H9 (cell line): ENCODE measurements around the gene LARP6. TPM values are rescaled to one million over a fixed set of nuclear protein-coding genes. Genes with fewer than 3 reads are reported as not detected.

Experiments
- DNase-seq: peaks from one replicate; pipeline ENCODE4 v3.0.0-alpha.2; 2017
- H2AFZ ChIP-seq: one replicate; pipeline ENCODE4 v1.6.1; 2013; ENCODE audit warnings: mild to moderate bottlenecking, low read length, control low read depth, moderate library complexity
- H2AK5ac ChIP-seq: 2 replicates; pipeline ENCODE4 v1.6.1; 2013; ENCODE audit warnings: low read length, control low read depth, mixed read lengths; ENCODE audit not compliant: insufficient read length
- H2BK120ac ChIP-seq: one replicate; pipeline ENCODE4 v1.6.1; 2013; ENCODE audit warnings: low read depth, mild to moderate bottlenecking, low read length, control low read depth, inconsistent platforms; ENCODE audit not compliant: poor library complexity, severe bottlenecking
- H2BK12ac ChIP-seq: 2 replicates; pipeline ENCODE4 v1.6.1; 2013; ENCODE audit warnings: low read length, control low read depth, mixed read lengths, low read depth; ENCODE audit not compliant: insufficient read length
- H2BK15ac ChIP-seq: 2 replicates; pipeline ENCODE4 v1.6.1; 2013; ENCODE audit warnings: low read depth, low read length, control low read depth
- H2BK20ac ChIP-seq: one replicate; pipeline ENCODE4 v1.6.1; 2013; ENCODE audit warnings: low read depth, mild to moderate bottlenecking, low read length, control low read depth, inconsistent platforms; ENCODE audit not compliant: poor library complexity, severe bottlenecking
- H2BK5ac ChIP-seq: 2 replicates; pipeline ENCODE4 v1.6.1; 2013; ENCODE audit warnings: low read length, control low read depth, mixed read lengths; ENCODE audit not compliant: insufficient read length
- H3K14ac ChIP-seq: 2 replicates; pipeline ENCODE4 v1.6.1; 2013; ENCODE audit warnings: low read length, control low read depth; ENCODE audit not compliant: insufficient read depth
- H3K18ac ChIP-seq: 2 replicates; pipeline ENCODE4 v1.6.1; 2013; ENCODE audit warnings: low read depth, mild to moderate bottlenecking, mixed read lengths, low read length, control low read depth; ENCODE audit not compliant: insufficient read length
- H3K23ac ChIP-seq: 2 replicates; pipeline ENCODE4 v1.6.1; 2013; ENCODE audit warnings: low read length, control low read depth, mixed read lengths, low read depth; ENCODE audit not compliant: insufficient read length
- H3K23me2 ChIP-seq: 2 replicates; pipeline ENCODE4 v1.6.1; 2013; ENCODE audit warnings: low read depth, mild to moderate bottlenecking, mixed read lengths, low read length, control low read depth; ENCODE audit not compliant: insufficient read length, poor library complexity, severe bottlenecking
- H3K27ac ChIP-seq: 2 replicates; pipeline ENCODE4 v1.5.1; 2013; ENCODE audit warnings: low read length, control low read depth, mixed read lengths, low read depth; ENCODE audit not compliant: insufficient read length
- H3K27me3 ChIP-seq: 2 replicates; pipeline ENCODE4 v1.6.1; 2013; ENCODE audit warnings: low read length, control low read depth, inconsistent platforms; ENCODE audit not compliant: insufficient read depth
- H3K4ac ChIP-seq: 2 replicates; pipeline ENCODE4 v1.6.1; 2013; ENCODE audit warnings: low read depth, mild to moderate bottlenecking, control low read depth, inconsistent platforms, low read length, moderate library complexity
- H3K4me1 ChIP-seq: 2 replicates; pipeline ENCODE4 v1.6.1; 2013; ENCODE audit warnings: low read length, control low read depth, inconsistent platforms; ENCODE audit not compliant: insufficient read depth
- H3K4me2 ChIP-seq: 2 replicates; pipeline ENCODE4 v1.6.1; 2013; ENCODE audit warnings: low read length, control low read depth, mixed read lengths; ENCODE audit not compliant: insufficient read length, insufficient read depth
- H3K56ac ChIP-seq: 2 replicates; pipeline ENCODE4 v1.6.1; 2013; ENCODE audit warnings: low read depth, mild to moderate bottlenecking, mixed read lengths, low read length, control low read depth; ENCODE audit not compliant: insufficient read length
- H3K79me1 ChIP-seq: 2 replicates; pipeline ENCODE4 v1.6.1; 2013; ENCODE audit warnings: low read depth, mild to moderate bottlenecking, moderate library complexity, low read length, control low read depth, inconsistent platforms; ENCODE audit not compliant: insufficient read depth, poor library complexity, severe bottlenecking
- H3K79me2 ChIP-seq: 2 replicates; pipeline ENCODE4 v1.6.1; 2013; ENCODE audit warnings: low read length, control low read depth, inconsistent platforms; ENCODE audit not compliant: insufficient read depth
- H3K9ac ChIP-seq: 2 replicates; pipeline ENCODE4 v1.6.1; 2013; ENCODE audit warnings: low read length, control low read depth, mixed read lengths; ENCODE audit not compliant: insufficient read length; ENCODE audit errors: extremely low read depth
- H3K9me3 ChIP-seq: one replicate; pipeline ENCODE4 v1.6.1; 2013; ENCODE audit warnings: low read depth, low read length, inconsistent platforms; ENCODE audit not compliant: control insufficient read depth
- H3T11ph ChIP-seq: one replicate; pipeline ENCODE4 v1.6.1; 2013; ENCODE audit warnings: mild to moderate bottlenecking, low read length, control low read depth, inconsistent platforms
- H4K20me1 ChIP-seq: one replicate; pipeline ENCODE4 v1.6.1; 2013; ENCODE audit not compliant: control insufficient read depth, insufficient read length, insufficient read depth
- H4K5ac ChIP-seq: 2 replicates; pipeline ENCODE4 v1.6.1; 2013; ENCODE audit warnings: low read depth, mild to moderate bottlenecking, mixed read lengths, low read length, control low read depth; ENCODE audit not compliant: insufficient read length
- H4K8ac ChIP-seq: replicated peaks from 2 replicates; pipeline ENCODE4 v1.6.1; 2013; ENCODE audit warnings: low read length, control low read depth, mixed read lengths, low read depth; ENCODE audit not compliant: insufficient read length
- H4K91ac ChIP-seq: 2 replicates; pipeline ENCODE4 v1.6.1; 2013; ENCODE audit warnings: low read depth, mild to moderate bottlenecking, moderate library complexity, mixed read lengths, low read length, control low read depth; ENCODE audit not compliant: insufficient read length
- H3K27ac Mint-ChIP-seq, 3 experiments: 2 replicates in 2 of 3; 3 replicates in 1 of 3; pipeline ENCODE4 v1.8.0; 2020 to 2021; ENCODE audit warnings: mixed read lengths in 3 of 3, mild to moderate bottlenecking in 1 of 3, moderate library complexity in 1 of 3
- H3K27me3 Mint-ChIP-seq: 2 replicates; pipeline ENCODE4 v1.8.0; 2021; ENCODE audit warnings: low read depth, mild to moderate bottlenecking, moderate library complexity, mixed read lengths
- H3K36me3 Mint-ChIP-seq, 3 experiments: 2 replicates in 2 of 3; 3 replicates in 1 of 3; pipeline ENCODE4 v1.8.0; 2020 to 2021; ENCODE audit warnings: low read depth in 3 of 3, mixed read lengths in 3 of 3; ENCODE audit not compliant: insufficient read depth in 1 of 3
- H3K4me1 Mint-ChIP-seq, 2 experiments: 2 replicates each; pipeline ENCODE4 v1.8.0; 2020; ENCODE audit warnings: mixed read lengths in 2 of 2
- H3K4me3 Mint-ChIP-seq, 2 experiments: 2 replicates in 1 of 2; 3 replicates in 1 of 2; pipeline ENCODE4 v1.8.0; 2020 to 2021; ENCODE audit warnings: mild to moderate bottlenecking in 2 of 2, mixed read lengths in 2 of 2, moderate library complexity in 1 of 2
- H3K9me3 Mint-ChIP-seq, 2 experiments: 2 replicates in 1 of 2; 3 replicates in 1 of 2; pipeline ENCODE4 v1.8.0; 2020; ENCODE audit warnings: mild to moderate bottlenecking in 2 of 2, mixed read lengths in 2 of 2, moderate library complexity in 1 of 2
- CTCF ChIP-seq: fragments of 200-600 bp; sonication (generic); conservative IDR thresholded peaks from 3 replicates; pipeline ENCODE4 v1.8.0; 2021; ENCODE audit warnings: antibody characterized with exemption, mild to moderate bottlenecking
- WGBS: extraction: QIAGEN DNeasy Blood & Tissue Kit; methylation state at CpG from one replicate; pipeline ENCODE4 v1.1.7; 2013; ENCODE audit warnings: missing lambda C conversion rate, low lambda C conversion rate, mixed read lengths; ENCODE audit not compliant: insufficient read length; ENCODE audit errors: extremely low coverage; 5-methylcytosine and 5-hydroxymethylcytosine counted together
- total RNA-seq: library from RNA; stranded (reverse); gene quantifications from 2 replicates; pipeline ENCODE4 v1.2.1, GENCODE V29; 2021

The LARP6 gene
- total RNA-seq, 1 experiment from 2014 or later: 18.9 TPM

GRCh38 chr15:70869346-70869745, 15.4 kb upstream of the LARP6 start:
- H3K27me3 Mint-ChIP-seq: peaks cover 1% of the 10 kb centered on the region; the same call in 1 of the 2 replicates
- WGBS: no CpG with 5 or more reads among the region's 3 CpGs
- H3K4me3 Mint-ChIP-seq: no peak overlapping the region
- H3K27ac ChIP-seq: no peak overlapping the region
- no peak overlapping the region for H3T11ph ChIP-seq
- H3K9ac ChIP-seq: no peak overlapping the region
- H2AFZ ChIP-seq: no peak overlapping the region
- no peaks in the 10 kb centered on the region for H3K27me3 ChIP-seq
- H3K79me2 ChIP-seq: no peaks in the 10 kb centered on the region
- H2BK12ac ChIP-seq: no peak overlapping the region
- no peak overlapping the region for H3K14ac ChIP-seq
- H3K9me3 Mint-ChIP-seq: peaks cover 17 to 20% of the 10 kb centered on the region in 2 experiments
- no peak overlapping the region for H4K5ac ChIP-seq
- H3K27ac Mint-ChIP-seq: no peak overlapping the region
- no peak overlapping the region for H2BK120ac ChIP-seq
- H2BK5ac ChIP-seq: no peak overlapping the region
- no peaks in the 10 kb centered on the region for H3K23me2 ChIP-seq
- no peak overlapping the region for H4K8ac ChIP-seq
- H4K91ac ChIP-seq: no peak overlapping the region
- H3K4ac ChIP-seq: no peak overlapping the region
- H3K36me3 Mint-ChIP-seq: peaks cover 2 to 16% (median 12%) of the 10 kb centered on the region in 3 experiments; a peak in 5 of 7 replicates
- no peak overlapping the region for H3K18ac ChIP-seq
- no peak for TF ChIP-seq CTCF
- H3K23ac ChIP-seq: no peak overlapping the region
- H4K20me1 ChIP-seq: no peaks in the 10 kb centered on the region
- H2BK15ac ChIP-seq: no peak overlapping the region
- no peaks in the 10 kb centered on the region for H3K4me1 Mint-ChIP-seq
- no peak overlapping the region for H2AK5ac ChIP-seq
- H2BK20ac ChIP-seq: no peak overlapping the region
- no peak overlapping the region for H3K4me2 ChIP-seq
- no peaks in the 10 kb centered on the region for H3K4me1 ChIP-seq
- H3K79me1 ChIP-seq: no peaks in the 10 kb centered on the region
- no peak for DNase-seq
- no peaks in the 10 kb centered on the region for H3K9me3 ChIP-seq
- H3K56ac ChIP-seq: no peak overlapping the region
